Activated CD8-positive, alpha-beta T cell treated with anti-CD3 and anti-CD28 coated beads, Interleukin-2, amount 10 ng/mL, durations not matched to agents 7 days and 5 days (primary cell): ENCODE data around the gene NCKAP5L. TPM values are rescaled to one million over a fixed set of nuclear protein-coding genes. Genes with fewer than 3 reads are reported as not detected.
"Not testable (repeated sequence)": the region's sequence is repeated elsewhere in the genome, so short reads cannot be mapped to it uniquely, and the experiment has no call there.

Source experiments
- ATAC-seq: fragments of 150-1000 bp; cut with Tn5 transposase; one replicate; pipeline ENCODE4 v1.10.0; 2021; ENCODE audit warnings: moderate library complexity
- CTCF ChIA-PET: fragments of 350-600 bp; sonication (Branson Sonifier 250); formaldehyde crosslinking; loops from one replicate; lab custom pipeline; 2021; ENCODE audit warnings: antibody characterized with exemption; lab: Charles Lee
- POLR2A ChIA-PET: fragments of 350-600 bp; sonication (Branson Sonifier 250); formaldehyde crosslinking; loops from one replicate; lab custom pipeline; 2021; ENCODE audit warnings: antibody characterized with exemption; lab: Charles Lee
- DNase-seq: peaks from one replicate; pipeline ENCODE4 v3.0.0-alpha.2; 2020
- H3K27ac Mint-ChIP-seq: one replicate; pipeline ENCODE4 v1.8.0; 2021; ENCODE audit warnings: mild to moderate bottlenecking, mixed read lengths
- H3K27me3 Mint-ChIP-seq: one replicate; pipeline ENCODE4 v1.8.0; 2021; ENCODE audit warnings: low read depth, mixed read lengths
- H3K36me3 Mint-ChIP-seq: one replicate; pipeline ENCODE4 v1.8.0; 2021; ENCODE audit warnings: low read depth, mixed read lengths
- H3K4me1 Mint-ChIP-seq: one replicate; pipeline ENCODE4 v1.8.0; 2021; ENCODE audit warnings: low read depth, mixed read lengths
- H3K4me3 Mint-ChIP-seq: one replicate; pipeline ENCODE4 v1.8.0; 2021; ENCODE audit warnings: mild to moderate bottlenecking, mixed read lengths
- H3K9me3 Mint-ChIP-seq: one replicate; pipeline ENCODE4 v1.8.0; 2022; ENCODE audit warnings: mixed read lengths; ENCODE audit not compliant: insufficient read depth
- total RNA-seq, 2 experiments: library from RNA; stranded (reverse); gene quantifications; one replicate each; pipeline ENCODE4 v1.2.3, GENCODE V29; 2021

The NCKAP5L gene
- total RNA-seq, 2 experiments from 2014 or later: 7.2 to 7.7 TPM

DNA sequence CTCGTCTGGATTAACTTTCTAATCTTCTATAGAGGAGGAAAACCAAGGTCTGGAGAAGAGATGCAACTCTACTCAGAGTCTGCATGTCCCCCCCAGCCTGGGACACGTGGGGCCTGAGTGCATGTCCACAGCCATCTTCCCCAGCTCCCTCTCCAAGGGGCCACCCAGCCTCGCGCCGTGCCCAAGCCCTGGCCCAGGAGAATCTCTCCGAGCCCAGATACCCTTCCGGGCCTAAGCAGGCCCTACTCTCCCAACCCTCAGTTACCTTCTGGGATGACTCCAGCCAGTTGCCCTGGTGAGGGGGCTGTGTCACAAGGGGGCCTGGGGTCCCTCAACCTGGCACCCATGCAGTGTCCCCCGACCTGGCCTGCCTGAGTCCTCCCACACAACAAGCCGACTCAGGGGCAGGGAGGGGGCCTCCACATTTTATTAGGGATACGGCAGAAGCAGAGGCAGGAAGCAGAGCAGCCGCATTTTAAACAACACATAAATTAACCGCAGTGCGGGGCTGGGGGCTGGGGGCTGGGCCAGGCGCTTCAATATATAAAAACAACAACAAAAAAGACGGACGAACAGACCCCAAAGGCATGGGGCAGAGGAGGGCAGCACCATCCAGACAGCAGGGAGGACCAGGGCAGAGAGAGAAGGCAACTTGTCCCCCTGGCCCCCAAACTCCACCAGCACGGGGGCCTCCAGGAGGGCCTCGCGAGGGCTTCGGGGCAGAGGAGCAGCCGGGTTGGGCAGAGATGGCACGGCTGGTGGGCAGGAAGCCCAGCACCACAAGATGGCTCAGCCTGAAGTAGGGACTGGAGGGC is 37.3 kb downstream of the NCKAP5L start:
- Mint-ChIP-seq H3K27me3 (peaks cover under 1% of the 10 kb centered on the region), H3K9me3 (no peaks in the 10 kb centered on the region), H3K4me1 (peaks cover 2% of the 10 kb centered on the region), H3K27ac (no peak overlapping the region), H3K4me3 (no peak overlapping the region), H3K36me3 (no peaks in the 10 kb centered on the region)
- DNase-seq (no peak), ATAC-seq (no peak)
- ChIA-PET POLR2A (no interaction called here), CTCF (no interaction called here)

DNA sequence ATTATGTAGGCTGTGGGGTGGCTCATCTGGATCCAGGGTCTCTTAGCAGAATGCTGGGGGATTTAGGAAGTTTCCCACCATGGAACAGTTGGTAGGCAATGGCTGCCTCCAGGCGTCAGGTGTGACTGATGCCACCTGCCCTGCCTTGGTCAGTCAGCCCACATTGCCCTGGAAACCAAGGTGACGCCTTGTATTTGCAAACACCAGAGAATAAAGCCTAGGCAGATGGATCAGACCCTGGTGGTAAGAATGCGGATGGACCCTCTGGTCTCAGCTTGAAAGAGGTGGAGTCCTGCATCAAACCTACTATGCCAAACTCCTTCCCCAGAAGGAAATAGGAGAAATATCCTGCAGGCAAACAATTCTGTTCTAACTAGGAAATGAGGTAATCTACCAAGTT is 38.2 kb downstream of the NCKAP5L start:
- no peaks in the 10 kb centered on the region for H3K9me3 Mint-ChIP-seq
- DNase-seq (no peak), ATAC-seq (no peak)
- peaks cover 5% of the 10 kb centered on the region for H3K27me3 Mint-ChIP-seq
- ChIA-PET POLR2A (no interaction called here), CTCF (no interaction called here)
- H3K27ac Mint-ChIP-seq: no peak overlapping the region
- no peak overlapping the region for H3K4me3 Mint-ChIP-seq
- H3K36me3 Mint-ChIP-seq: no peaks in the 10 kb centered on the region
- peaks cover 2% of the 10 kb centered on the region for H3K4me1 Mint-ChIP-seq

DNA sequence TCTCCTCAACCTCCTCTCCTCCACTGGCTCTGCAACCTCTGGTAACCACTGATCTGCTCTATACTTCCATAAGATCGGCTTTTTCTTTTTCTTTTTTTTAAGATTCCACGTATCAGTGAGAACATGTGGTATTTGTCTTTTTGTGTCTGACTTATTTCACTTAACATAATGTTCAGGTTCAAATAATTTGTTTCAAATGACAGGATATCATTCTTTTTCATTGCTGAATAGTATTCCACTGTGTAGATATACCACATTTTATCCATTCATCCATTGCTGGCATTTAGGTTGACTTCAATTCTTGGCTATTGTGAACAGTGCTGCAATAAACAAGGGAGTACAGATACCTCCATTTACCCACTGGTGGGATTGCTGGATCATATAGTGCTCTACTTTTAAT is 40.5 kb downstream of the NCKAP5L start:
- Mint-ChIP-seq H3K36me3 (no peaks in the 10 kb centered on the region), H3K4me1 (no peaks in the 10 kb centered on the region), H3K9me3 (no peaks in the 10 kb centered on the region), H3K27ac (no peak overlapping the region), H3K27me3 (peaks cover 18% of the 10 kb centered on the region), H3K4me3 (no peak overlapping the region)
- ChIA-PET CTCF (interaction anchor here (0.8 to 2.4 kb wide), 3 partner anchors 10 to 51 kb away, joined by 3 to 9 read pairs (median 4); partner anchors contain the start of gene TMBIM6), POLR2A (no interaction called here)
- ATAC-seq: no peak
- no peak for DNase-seq

DNA sequence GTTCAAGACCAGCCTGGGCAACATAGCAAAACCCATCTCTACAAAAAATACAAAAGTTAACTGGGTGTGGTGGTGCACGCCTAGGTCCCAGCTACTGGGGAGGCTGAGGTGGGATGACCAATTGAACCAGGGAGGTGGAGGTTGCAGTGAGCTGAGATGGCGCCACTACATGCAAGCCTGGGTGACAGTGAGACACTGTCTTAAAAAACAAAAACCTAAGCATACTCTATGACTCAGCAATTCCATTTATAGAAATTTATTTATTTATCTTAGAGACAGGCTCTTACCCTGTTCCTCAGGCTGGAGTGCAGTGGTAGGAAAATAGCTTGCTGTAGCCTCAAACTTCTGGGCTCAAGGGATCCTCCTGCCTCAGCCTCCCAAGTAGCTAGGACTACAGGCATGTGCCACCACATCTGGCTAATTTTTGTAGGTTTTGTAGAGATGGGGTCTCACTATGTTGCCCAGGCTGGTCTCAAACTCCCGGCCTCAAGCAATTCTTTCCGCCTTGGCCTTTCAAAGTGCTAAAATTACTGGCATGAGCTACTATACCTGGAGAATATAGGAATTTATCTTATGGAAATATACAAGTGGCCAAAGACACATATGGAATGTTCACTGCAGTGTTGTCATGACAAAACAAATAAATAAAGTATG is 43.3 kb downstream of the NCKAP5L start:
- ATAC-seq (no peak), DNase-seq (no peak)
- H3K36me3 Mint-ChIP-seq: no peaks in the 10 kb centered on the region
- H3K9me3 Mint-ChIP-seq: no peaks in the 10 kb centered on the region
- CTCF ChIA-PET: interaction anchor here (1.0 to 2.4 kb wide), 6 partner anchors 23 to 161 kb away, joined by 3 to 9 read pairs (median 4); no protein-coding TSS in a partner anchor
- H3K4me1 Mint-ChIP-seq: no peaks in the 10 kb centered on the region
- no peak overlapping the region for H3K27ac Mint-ChIP-seq
- no peak overlapping the region for H3K4me3 Mint-ChIP-seq
- peaks cover 30% of the 10 kb centered on the region for H3K27me3 Mint-ChIP-seq
- POLR2A ChIA-PET: no interaction called here

DNA sequence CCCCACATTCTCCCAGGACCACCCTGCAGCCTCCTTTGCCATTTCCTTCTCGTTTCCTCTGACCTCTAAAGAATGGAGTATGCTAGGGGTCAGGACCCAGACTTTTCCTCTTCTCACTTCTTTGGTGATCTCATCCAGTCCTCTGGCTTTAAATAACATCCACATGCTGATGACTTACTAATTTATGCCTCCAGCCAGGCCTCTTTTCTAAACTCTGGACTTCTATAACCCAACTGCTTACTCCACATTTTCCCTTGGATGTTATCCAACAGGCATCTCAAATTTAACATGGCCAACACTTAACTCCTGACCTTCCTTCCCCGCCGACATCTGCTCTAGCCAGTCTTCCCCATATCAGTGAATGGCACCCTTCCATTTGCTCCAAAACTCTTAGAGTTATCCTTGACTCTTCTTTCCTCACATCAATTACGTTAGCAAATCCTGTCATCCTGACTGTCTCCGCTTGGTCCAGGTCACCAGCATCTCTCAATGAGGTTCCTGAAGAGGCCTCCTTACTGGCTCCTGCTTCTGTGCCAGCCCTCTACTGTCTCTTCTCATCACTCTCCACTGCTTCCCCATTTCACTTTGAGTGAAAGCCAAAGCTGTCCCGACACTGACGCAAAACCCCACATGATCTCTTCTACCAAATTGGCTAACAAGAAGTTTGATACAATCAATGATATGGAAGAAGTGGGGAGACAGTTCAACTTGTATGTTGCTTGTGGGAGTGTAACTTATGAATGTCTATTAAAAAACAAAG is 44.1 kb downstream of the NCKAP5L start:
- ChIA-PET CTCF (interaction anchor here (1.4 to 2.4 kb wide), 2 partner anchors 22 to 55 kb away, joined by 9 to 14 read pairs; no protein-coding TSS in a partner anchor), POLR2A (interaction anchor here (1.8 kb wide), 1 partner anchor 59 kb away, joined by 4 read pairs; the partner anchor contains the start of gene BCDIN3D)
- no peaks in the 10 kb centered on the region for H3K9me3 Mint-ChIP-seq
- H3K4me3 Mint-ChIP-seq: no peak overlapping the region
- no peaks in the 10 kb centered on the region for H3K4me1 Mint-ChIP-seq
- ATAC-seq: no peak
- DNase-seq: no peak
- peaks cover 37% of the 10 kb centered on the region for H3K27me3 Mint-ChIP-seq
- no peak overlapping the region for H3K27ac Mint-ChIP-seq
- no peaks in the 10 kb centered on the region for H3K36me3 Mint-ChIP-seq

DNA sequence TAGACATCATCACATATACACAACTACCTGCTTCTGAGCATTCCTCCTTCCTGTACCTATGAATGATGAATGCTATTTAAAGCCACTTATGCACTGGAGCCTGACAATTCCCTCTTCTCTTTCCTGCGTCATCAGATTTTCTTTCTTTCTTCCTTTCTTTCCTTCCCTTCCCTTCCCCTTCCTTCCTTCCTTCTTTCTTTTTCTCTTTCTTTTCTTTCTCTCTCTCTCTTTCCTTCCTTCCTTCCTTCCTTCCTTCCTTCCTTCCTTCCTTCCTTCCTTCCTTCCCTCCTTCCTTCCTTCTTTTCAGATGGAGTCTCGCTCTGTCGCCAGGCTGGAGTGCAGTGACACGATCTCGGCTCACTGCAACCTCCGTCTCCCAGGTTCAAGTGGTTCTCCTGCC is 47.3 kb downstream of the NCKAP5L start:
- ChIA-PET CTCF (interaction anchor here (0.6 to 5.5 kb wide), 5 partner anchors 17 to 165 kb away, joined by 3 to 129 read pairs (median 4); partner anchors contain the start of genes BCDIN3D and TMBIM6), POLR2A (interaction anchor here (1.0 kb wide), 1 partner anchor 39 kb away, joined by 4 read pairs; the partner anchor contains the start of gene TMBIM6)
- not testable (repeated sequence) for DNase-seq

DNA sequence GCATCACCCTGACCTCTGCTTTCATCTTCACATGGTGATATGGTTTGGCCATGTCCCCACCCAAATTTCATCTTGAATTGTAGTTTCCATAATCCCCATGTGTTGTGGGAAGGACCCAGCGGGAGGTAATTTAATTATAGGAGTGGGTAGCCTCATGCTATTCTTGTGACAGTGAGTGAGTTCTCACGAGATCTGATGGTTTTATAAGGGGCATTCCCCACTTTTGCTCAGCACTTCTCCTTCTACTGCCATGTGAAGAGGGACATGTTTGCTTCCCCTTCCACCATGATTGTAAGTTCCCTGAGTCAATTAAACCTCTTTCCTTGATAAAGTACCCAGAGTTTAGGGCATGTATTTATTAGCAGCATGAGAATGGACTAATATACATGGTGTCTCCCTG is 48.6 kb downstream of the NCKAP5L start:
- Mint-ChIP-seq H3K9me3 (no peaks in the 10 kb centered on the region), H3K27me3 (peaks cover 33% of the 10 kb centered on the region), H3K4me3 (no peak overlapping the region), H3K36me3 (no peaks in the 10 kb centered on the region), H3K27ac (no peak overlapping the region), H3K4me1 (peaks cover 20% of the 10 kb centered on the region)
- DNase-seq: no peak
- CTCF ChIA-PET: interaction anchor here (1.3 to 5.5 kb wide), 6 partner anchors 17 to 166 kb away, joined by 3 to 129 read pairs (median 22); partner anchors contain the start of gene BCDIN3D
- POLR2A ChIA-PET: interaction anchor here (1.0 kb wide), 1 partner anchor 38 kb away, joined by 4 read pairs; the partner anchor contains the start of gene TMBIM6
- ATAC-seq: no peak

More for the DNA sequence above, 47.3 kb downstream of the NCKAP5L start:
- H3K36me3 Mint-ChIP-seq, ATAC-seq, H3K27ac Mint-ChIP-seq, H3K9me3 Mint-ChIP-seq, H3K4me3 Mint-ChIP-seq: not testable (repeated sequence)
- Mint-ChIP-seq H3K27me3 (peaks cover 37% of the 10 kb centered on the region), H3K4me1 (peaks cover 19% of the 10 kb centered on the region)

DNA sequence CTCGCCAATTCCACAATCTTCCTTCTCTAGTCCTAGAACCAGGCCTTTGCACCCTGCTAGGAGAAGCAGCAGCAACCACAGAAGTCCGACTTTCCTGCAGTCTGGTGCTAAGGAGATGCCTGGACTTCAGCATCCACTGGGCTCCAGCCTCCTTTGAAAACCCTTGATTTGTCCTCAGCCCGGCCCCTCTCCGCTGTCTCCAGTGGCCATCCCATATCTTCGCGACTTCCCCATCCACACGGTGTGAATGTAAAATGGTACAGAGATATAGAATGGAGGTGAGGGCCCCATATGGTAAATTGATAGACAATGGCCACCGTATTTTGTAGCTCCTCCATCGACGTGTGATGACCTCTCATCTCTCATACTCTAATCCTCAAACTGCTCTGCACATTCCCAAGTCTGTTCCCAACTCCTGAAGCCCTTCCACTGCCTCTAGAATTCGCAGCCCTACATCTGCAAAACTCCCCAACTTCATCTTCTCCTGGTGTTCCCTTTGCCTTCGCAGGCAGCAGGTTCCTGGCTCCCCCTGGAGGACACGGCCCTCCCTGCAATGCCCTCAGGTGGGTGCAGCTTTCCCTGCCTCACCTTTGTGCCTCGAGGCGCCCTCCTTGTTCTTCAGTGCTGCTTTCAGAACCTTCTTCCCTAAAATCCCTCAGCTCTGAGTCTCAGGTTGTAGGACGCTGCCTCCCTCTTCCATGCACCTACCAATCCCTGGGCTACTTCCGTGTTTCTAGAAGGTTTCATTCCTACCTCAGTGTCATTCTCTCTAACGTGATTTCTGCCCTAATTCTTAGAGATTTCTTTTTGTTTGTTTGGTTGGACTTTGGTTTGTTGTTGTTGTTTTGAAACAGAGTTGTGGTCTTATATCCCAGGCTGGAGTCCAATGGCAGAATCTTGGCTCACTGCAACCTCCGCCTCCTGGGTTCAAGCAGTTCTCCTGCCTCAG is 50.1 kb downstream of the NCKAP5L start:
- H3K27ac Mint-ChIP-seq: no peak overlapping the region
- peak; percentile 76 for DNase-seq
- ATAC-seq: peak; percentile 84
- no peaks in the 10 kb centered on the region for H3K9me3 Mint-ChIP-seq
- H3K27me3 Mint-ChIP-seq: peaks cover 20% of the 10 kb centered on the region
- peaks cover 20% of the 10 kb centered on the region for H3K4me1 Mint-ChIP-seq
- ChIA-PET POLR2A (interaction anchor here (2.4 kb wide), 1 partner anchor 37 kb away, joined by 15 read pairs; the partner anchor contains the start of gene TMBIM6), CTCF (interaction anchor here (0.6 to 5.5 kb wide), 58 partner anchors 8 to 333 kb away, joined by 3 to 129 read pairs (median 5); partner anchors contain the start of genes BCDIN3D, FAM186B, NCKAP5L and SMARCD1)
- no peaks in the 10 kb centered on the region for H3K36me3 Mint-ChIP-seq
- no peak overlapping the region for H3K4me3 Mint-ChIP-seq

DNA sequence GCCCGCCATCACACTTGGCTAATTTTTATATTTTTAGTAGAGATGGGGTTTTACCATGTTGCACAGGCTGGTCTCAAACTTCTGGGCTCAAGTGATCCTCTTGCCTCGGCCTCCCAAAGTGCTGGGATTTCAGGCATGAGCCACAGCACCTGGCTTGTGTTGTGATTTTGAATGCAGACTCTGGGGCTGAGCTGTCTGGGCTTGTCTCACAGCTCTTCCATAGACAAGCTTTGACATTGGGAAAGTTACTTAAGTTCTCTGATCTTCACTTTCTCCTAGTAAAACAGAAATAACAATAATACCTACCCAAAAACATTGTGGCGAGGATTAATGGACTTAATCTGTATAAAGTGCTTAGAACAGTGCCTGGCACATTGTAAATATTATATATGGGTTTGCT is 50.9 kb downstream of the NCKAP5L start:
- DNase-seq: no peak
- H3K4me1 Mint-ChIP-seq: peaks cover 20% of the 10 kb centered on the region
- H3K27me3 Mint-ChIP-seq: peaks cover 20% of the 10 kb centered on the region
- ChIA-PET CTCF (interaction anchor here (0.6 to 5.5 kb wide), 54 partner anchors 8 to 333 kb away, joined by 3 to 129 read pairs (median 5); partner anchors contain the start of genes BCDIN3D, FAM186B, NCKAP5L and SMARCD1), POLR2A (interaction anchor here (2.4 kb wide), 1 partner anchor 36 kb away, joined by 15 read pairs; the partner anchor contains the start of gene TMBIM6)
- no peak for ATAC-seq
- no peaks in the 10 kb centered on the region for H3K9me3 Mint-ChIP-seq
- H3K4me3 Mint-ChIP-seq: no peak overlapping the region
- H3K27ac Mint-ChIP-seq: no peak overlapping the region
- no peaks in the 10 kb centered on the region for H3K36me3 Mint-ChIP-seq

DNA sequence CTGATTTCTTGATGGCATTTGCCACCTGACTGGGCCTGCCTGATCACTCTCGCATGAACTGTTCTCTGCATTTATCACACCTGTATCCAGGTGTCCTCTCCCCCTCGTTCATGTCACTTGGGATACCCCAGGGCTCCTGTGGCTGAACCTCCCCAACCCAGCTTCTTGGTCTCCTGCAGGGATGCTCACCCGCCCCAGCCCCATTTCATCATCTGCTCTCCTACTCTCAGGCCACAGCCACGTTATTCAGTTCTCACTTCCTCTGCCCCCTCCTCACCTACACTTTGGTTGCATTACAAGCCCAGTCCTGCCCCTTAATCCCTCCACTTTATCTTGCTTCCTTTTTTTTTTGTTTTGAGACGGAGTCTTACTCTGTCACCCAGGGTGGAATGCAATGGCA is 51.4 kb downstream of the NCKAP5L start:
- Mint-ChIP-seq H3K27me3 (peaks cover 20% of the 10 kb centered on the region), H3K4me3 (no peak overlapping the region), H3K9me3 (no peaks in the 10 kb centered on the region), H3K4me1 (peaks cover 20% of the 10 kb centered on the region), H3K36me3 (no peaks in the 10 kb centered on the region), H3K27ac (peak overlapping the region; percentile 44)
- DNase-seq: no peak
- no peak for ATAC-seq
- CTCF ChIA-PET: interaction anchor here (1.2 to 5.5 kb wide), 31 partner anchors 10 to 334 kb away, joined by 3 to 129 read pairs (median 9); partner anchors contain the start of genes BCDIN3D, FAM186B, NCKAP5L and TMBIM6
- POLR2A ChIA-PET: interaction anchor here (2.4 kb wide), 1 partner anchor 35 kb away, joined by 15 read pairs; the partner anchor contains the start of gene TMBIM6
